SK-N-SH treated with all-trans-retinoic acid at 6 μM for 48 hours (cell line): ENCODE results near the gene TNFRSF4.

Experiments used
- ARNTL ChIP-seq: fragments of 450-650 bp; formaldehyde crosslinking; IDR thresholded peaks from 2 replicates; pipeline ENCODE4 v1.5.0; 2020; ENCODE audit warnings: low read depth, mild to moderate bottlenecking, moderate library complexity, borderline replicate concordance
- BACH2 ChIP-seq: fragments of 250-450 bp; sonication (Bioruptor Pico); IDR thresholded peaks from 2 replicates; pipeline ENCODE4 v1.9.0; 2021; ENCODE audit warnings: mild to moderate bottlenecking, borderline replicate concordance
- CSDC2 ChIP-seq: fragments of 250-450 bp; sonication (Bioruptor Pico); IDR thresholded peaks from 2 replicates; pipeline ENCODE4 v1.5.0; 2020; ENCODE audit warnings: mild to moderate bottlenecking, moderate library complexity
- PPARA ChIP-seq: fragments of 250-450 bp; sonication (Bioruptor Pico); IDR thresholded peaks from 2 replicates; pipeline ENCODE4 v1.5.0; 2020; ENCODE audit warnings: mild to moderate bottlenecking, borderline replicate concordance
- SNAI2 ChIP-seq: fragments of 250-450 bp; sonication (Bioruptor Pico); IDR thresholded peaks from 2 replicates; pipeline ENCODE4 v1.5.0; 2020; ENCODE audit warnings: mild to moderate bottlenecking, moderate library complexity
- TCF4 ChIP-seq: fragments of 250-450 bp; sonication (Bioruptor Pico); IDR thresholded peaks from 2 replicates; pipeline ENCODE4 v1.8.0; 2021; ENCODE audit warnings: mild to moderate bottlenecking, moderate library complexity, borderline replicate concordance
- TOX ChIP-seq: fragments of 250-450 bp; sonication (Bioruptor Pico); IDR thresholded peaks from 2 replicates; pipeline ENCODE4 v1.8.0; 2021; ENCODE audit warnings: mild to moderate bottlenecking, moderate library complexity, borderline replicate concordance
- TSHZ2 ChIP-seq: fragments of 250-450 bp; sonication (Bioruptor Pico); IDR thresholded peaks from 2 replicates; pipeline ENCODE4 v1.5.0; 2020; ENCODE audit warnings: mild to moderate bottlenecking, moderate library complexity
- ZFP3 ChIP-seq: fragments of 250-450 bp; sonication (Bioruptor Pico); IDR thresholded peaks from 2 replicates; pipeline ENCODE4 v1.5.0; 2020; ENCODE audit warnings: mild to moderate bottlenecking, moderate library complexity
- TF ChIP-seq, protein P1 (sequence below): fragments of 250-450 bp; sonication (Bioruptor Pico); IDR thresholded peaks from 2 replicates; pipeline ENCODE4 v1.5.1; 2020; ENCODE audit warnings: low read depth, mild to moderate bottlenecking, moderate library complexity

DNA sequence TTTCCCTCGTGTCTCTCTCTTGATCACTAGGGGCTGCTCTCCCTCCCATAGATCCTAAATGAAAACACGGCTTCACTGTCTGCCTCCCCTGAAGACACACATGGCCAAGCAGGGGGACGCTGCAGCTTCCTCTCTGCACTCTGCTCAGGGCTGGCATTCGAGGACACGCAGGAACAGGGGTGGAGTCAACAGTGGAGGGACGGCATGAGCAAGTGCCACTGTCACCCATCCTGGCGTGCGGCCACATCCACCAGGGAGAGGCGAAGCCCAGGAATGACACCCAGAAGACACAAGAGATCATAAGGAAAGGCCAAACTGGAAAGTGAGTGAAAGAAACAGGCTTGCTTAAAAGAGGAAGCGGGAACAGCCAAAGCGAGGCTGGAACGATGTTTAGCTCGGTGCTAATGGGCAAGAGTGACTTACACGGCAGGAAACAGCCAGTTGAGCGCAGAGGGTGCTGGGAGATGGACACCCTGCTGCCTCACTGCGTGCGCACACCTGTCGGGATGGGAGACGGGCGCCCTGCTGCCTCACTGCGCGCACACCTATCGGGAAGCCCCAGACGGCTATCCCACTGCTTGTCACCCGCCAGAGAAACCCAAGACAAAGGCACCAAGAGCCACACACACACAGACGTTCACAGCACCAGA is 46.1 kb upstream of the TNFRSF4 start:
- TF ChIP-seq ARNTL (CRISPR knock-in tag) (no peak), PPARA (CRISPR knock-in tag) (no peak), TSHZ2 (CRISPR knock-in tag) (no peak), TOX (no peak), TCF4 (CRISPR knock-in tag) (no peak), CSDC2 (CRISPR knock-in tag) (no peak), ZFP3 (no peak), SNAI2 (no peak), BACH2 (CRISPR knock-in tag) (no peak)
- TF ChIP-seq, protein P1, sequence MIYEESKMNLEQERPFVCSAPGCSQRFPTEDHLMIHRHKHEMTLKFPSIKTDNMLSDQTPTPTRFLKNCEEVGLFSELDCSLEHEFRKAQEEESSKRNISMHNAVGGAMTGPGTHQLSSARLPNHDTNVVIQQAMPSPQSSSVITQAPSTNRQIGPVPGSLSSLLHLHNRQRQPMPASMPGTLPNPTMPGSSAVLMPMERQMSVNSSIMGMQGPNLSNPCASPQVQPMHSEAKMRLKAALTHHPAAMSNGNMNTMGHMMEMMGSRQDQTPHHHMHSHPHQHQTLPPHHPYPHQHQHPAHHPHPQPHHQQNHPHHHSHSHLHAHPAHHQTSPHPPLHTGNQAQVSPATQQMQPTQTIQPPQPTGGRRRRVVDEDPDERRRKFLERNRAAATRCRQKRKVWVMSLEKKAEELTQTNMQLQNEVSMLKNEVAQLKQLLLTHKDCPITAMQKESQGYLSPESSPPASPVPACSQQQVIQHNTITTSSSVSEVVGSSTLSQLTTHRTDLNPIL (CRISPR knock-in tag) = no peak
